H1 (cell line): ENCODE data around the gene TGM5. TPM values are rescaled to one million over a fixed set of nuclear protein-coding genes. Genes with fewer than 3 reads are reported as not detected.

Experiments used
- CTCF ChIA-PET: fragments of 300-600 bp; sonication (Branson Sonifier 250); formaldehyde crosslinking; loops from one replicate; lab custom pipeline; 2021; ENCODE audit not compliant: partially characterized antibody; lab: Charles Lee
- POLR2A ChIA-PET: fragments of 300-600 bp; sonication (Branson Sonifier 250); formaldehyde crosslinking; loops from one replicate; lab custom pipeline; 2021; ENCODE audit warnings: inconsistent platforms; ENCODE audit not compliant: partially characterized antibody; lab: Charles Lee
- DNase-seq, 2 experiments: peaks; one replicate each; pipeline versions ENCODE4 v3.0.0 to v3.0.0-alpha.2; 2010 to 2022; ENCODE audit warnings: low spot score in 2 of 2, low read depth in 1 of 2, mixed read lengths in 1 of 2
- FAIRE-seq: peaks from 2 replicates; lab custom pipeline; 2011; peaks lifted over from hg19 to GRCh38; lab: Jason Lieb, UNC
- H2AFZ ChIP-seq: 2 replicates; pipeline ENCODE4 v1.8.1; 2012; ENCODE audit warnings: low read length, inconsistent platforms
- H2AK5ac ChIP-seq: 2 replicates; pipeline ENCODE4 v1.6.1; 2013; ENCODE audit warnings: low read depth, low read length
- H2BK120ac ChIP-seq: replicated peaks from 2 replicates; pipeline ENCODE3; 2013; ENCODE audit warnings: low read depth, low read length, inconsistent platforms
- H2BK12ac ChIP-seq: 2 replicates; pipeline ENCODE4 v1.6.1; 2013; ENCODE audit warnings: low read depth, low read length
- H2BK15ac ChIP-seq: 2 replicates; pipeline ENCODE4 v1.6.1; 2013; ENCODE audit warnings: low read length
- H2BK20ac ChIP-seq: 2 replicates; pipeline ENCODE4 v1.6.1; 2013; ENCODE audit warnings: low read length
- H2BK5ac ChIP-seq: 2 replicates; pipeline ENCODE4 v1.6.1; 2013; ENCODE audit warnings: low read depth, low read length
- H3K14ac ChIP-seq: 2 replicates; pipeline ENCODE4 v1.6.1; 2013; ENCODE audit warnings: inconsistent platforms; ENCODE audit not compliant: insufficient read length
- H3K18ac ChIP-seq: 2 replicates; pipeline ENCODE4 v1.6.1; 2013; ENCODE audit warnings: low read length; ENCODE audit errors: extremely low read depth
- H3K23ac ChIP-seq: 2 replicates; pipeline ENCODE4 v1.6.1; 2013; ENCODE audit warnings: inconsistent platforms; ENCODE audit not compliant: insufficient read length
- H3K23me2 ChIP-seq: 2 replicates; pipeline ENCODE4 v1.6.1; 2013; ENCODE audit warnings: low read depth, low read length
- H3K27ac ChIP-seq: 2 replicates; pipeline ENCODE4 v1.6.1; 2011; ENCODE audit warnings: low read depth, low read length, inconsistent platforms
- H3K27me3 ChIP-seq, 4 experiments: replicated peaks in 1 of 4; 1 replicate in 1 of 4; 2 replicates in 3 of 4; pipeline versions ENCODE4 v1.6.1 to v1.8.1; 2011 to 2013; ENCODE audit warnings: low read length in 3 of 4, mild to moderate bottlenecking in 3 of 4, inconsistent platforms in 2 of 4, mixed read lengths in 2 of 4, moderate library complexity in 1 of 4; ENCODE audit not compliant: control insufficient read depth in 3 of 4, insufficient read depth in 3 of 4; ENCODE audit errors: extremely low read depth in 1 of 4
- H3K36me3 ChIP-seq, 4 experiments: 2 replicates each; pipeline versions ENCODE4 v1.6.1 to v1.8.1; 2011 to 2013; ENCODE audit warnings: mild to moderate bottlenecking in 4 of 4, low read length in 3 of 4, moderate library complexity in 2 of 4, control low read depth in 1 of 4, inconsistent platforms in 1 of 4; ENCODE audit not compliant: insufficient read depth in 4 of 4, control insufficient read depth in 2 of 4
- H3K4ac ChIP-seq: replicated peaks from 2 replicates; pipeline ENCODE3; 2013; ENCODE audit warnings: low read length, low read depth, mixed read lengths, inconsistent platforms; ENCODE audit not compliant: insufficient read length
- H3K4me1 ChIP-seq, 4 experiments: replicated peaks in 1 of 4; 1 replicate in 1 of 4; 2 replicates in 3 of 4; pipeline versions ENCODE4 v1.6.1 to v1.8.1; 2011 to 2013; ENCODE audit warnings: low read length in 3 of 4, inconsistent platforms in 2 of 4, mixed read lengths in 1 of 4; ENCODE audit not compliant: insufficient read depth in 4 of 4, control insufficient read depth in 3 of 4
- H3K4me2 ChIP-seq, 2 experiments: 2 replicates each; pipeline versions ENCODE4 v1.6.1 to v1.8.1; 2011 to 2013; ENCODE audit warnings: low read depth in 2 of 2, low read length in 2 of 2, control low read depth in 1 of 2, inconsistent platforms in 1 of 2, mild to moderate bottlenecking in 1 of 2; ENCODE audit not compliant: insufficient read depth in 1 of 2
- H3K4me3 ChIP-seq, 4 experiments: fragments of 200-600, 300-600 bp in 1 of 4; sonication (generic), shearing (Covaris generic), sonication (Bioruptor Twin) in 1 of 4; 2 replicates each; pipeline versions ENCODE4 v1.5.1 to v1.8.1; 2011 to 2016; ENCODE audit warnings: low read length in 4 of 4, low read depth in 3 of 4, control low read depth in 2 of 4, inconsistent platforms in 2 of 4, mild to moderate bottlenecking in 2 of 4, mixed read lengths in 1 of 4, moderate library complexity in 1 of 4; ENCODE audit not compliant: insufficient read depth in 2 of 4; ENCODE audit errors: extremely low read depth in 1 of 4
- H3K56ac ChIP-seq: replicated peaks from 2 replicates; pipeline ENCODE3; 2013; ENCODE audit warnings: low read depth, mild to moderate bottlenecking, mixed read lengths, low read length, inconsistent platforms; ENCODE audit not compliant: insufficient read length
- H3K79me1 ChIP-seq: 2 replicates; pipeline ENCODE4 v1.6.1; 2013; ENCODE audit warnings: low read depth, low read length, control low read depth
- H3K79me2 ChIP-seq, 2 experiments: 2 replicates each; pipeline versions ENCODE4 v1.6.1 to v1.8.1; 2012 to 2013; ENCODE audit warnings: low read length in 2 of 2, mild to moderate bottlenecking in 2 of 2, inconsistent platforms in 1 of 2; ENCODE audit not compliant: insufficient read depth in 2 of 2, control insufficient read depth in 1 of 2
- H3K9ac ChIP-seq, 4 experiments: replicated peaks in 1 of 4; 1 replicate in 1 of 4; 2 replicates in 3 of 4; pipeline versions ENCODE4 v1.6.1 to v1.8.1; 2011 to 2013; ENCODE audit warnings: low read depth in 3 of 4, low read length in 3 of 4, control low read depth in 2 of 4, mild to moderate bottlenecking in 2 of 4, moderate library complexity in 2 of 4, inconsistent platforms in 1 of 4; ENCODE audit errors: extremely low read depth in 1 of 4
- H3K9me3 ChIP-seq, 2 experiments: 2 replicates each; pipeline versions ENCODE4 v1.6.1 to v1.8.1; 2012 to 2013; ENCODE audit warnings: mild to moderate bottlenecking in 2 of 2, moderate library complexity in 2 of 2, control low read depth in 1 of 2, inconsistent platforms in 1 of 2, low read depth in 1 of 2, low read length in 1 of 2, mixed read lengths in 1 of 2; ENCODE audit not compliant: insufficient read depth in 2 of 2
- H4K20me1 ChIP-seq, 2 experiments: replicated peaks in 1 of 2; 2 replicates each; pipeline versions ENCODE3 to v1.8.1; 2011 to 2013; ENCODE audit warnings: inconsistent platforms in 2 of 2, low read length in 2 of 2, mild to moderate bottlenecking in 1 of 2; ENCODE audit not compliant: insufficient read depth in 2 of 2, control insufficient read depth in 1 of 2
- H4K5ac ChIP-seq: 2 replicates; pipeline ENCODE4 v1.6.1; 2013; ENCODE audit warnings: low read length, low read depth, mixed read lengths, inconsistent platforms; ENCODE audit not compliant: insufficient read length
- H4K8ac ChIP-seq: 2 replicates; pipeline ENCODE4 v1.8.0; 2013; ENCODE audit warnings: mild to moderate bottlenecking, moderate library complexity, low read length, inconsistent platforms; ENCODE audit not compliant: insufficient read depth; ENCODE audit errors: extremely low read depth
- H4K91ac ChIP-seq: replicated peaks from 2 replicates; pipeline ENCODE3; 2013; ENCODE audit warnings: low read length, mixed read lengths, inconsistent platforms; ENCODE audit not compliant: insufficient read length
- RNF2 ChIP-seq: fragments of 200-900, 300-1000 bp; sonication (generic); IDR thresholded peaks from 2 replicates; pipeline ENCODE4 v1.7.1; 2016; ENCODE audit warnings: borderline replicate concordance, low read depth, mild to moderate bottlenecking, antibody characterized with exemption, low read length; ENCODE audit not compliant: poor library complexity, severe bottlenecking; ENCODE audit errors: missing control alignments
- SUZ12 ChIP-seq: fragments of 200-600 bp; sonication (generic); IDR thresholded peaks from 2 replicates; pipeline ENCODE4 v1.6.1; 2012; ENCODE audit warnings: mild to moderate bottlenecking, inconsistent platforms, low read length, moderate library complexity, mixed read lengths
- USF2 ChIP-seq: IDR thresholded peaks from 2 replicates; pipeline ENCODE4 v1.6.1; 2011; ENCODE audit warnings: low read length, improper control_type of control experiment
- WGBS, 2 experiments: shearing (Covaris generic) in 1 of 2; methylation state at CpG; one replicate each; pipeline versions ENCODE4 v1.1.6 to v1.1.7; 2013 to 2015; ENCODE audit warnings: low lambda C conversion rate in 2 of 2, mixed read lengths in 2 of 2, inconsistent platforms in 1 of 2, low coverage in 1 of 2, missing lambda C conversion rate in 1 of 2; ENCODE audit not compliant: insufficient replicate concordance in 2 of 2, insufficient coverage in 1 of 2, insufficient read length in 1 of 2; ENCODE audit errors: extremely low coverage in 1 of 2, missing lambda C conversion rate in 1 of 2; 5-methylcytosine and 5-hydroxymethylcytosine counted together
- polyA plus RNA-seq, 7 experiments: library from polyadenylated mRNA; depleted of rRNA in 3 of 7; stranded (reverse) in 5 of 7; unstranded in 2 of 7; fragments of >200 nt in 5 of 7; fragments of 200-250 nt in 2 of 7; gene quantifications; 1 replicate in 5 of 7; 2 replicates in 1 of 7; 4 replicates in 1 of 7; pipeline versions ENCODE4 v1.2.1 to v1.2.3, GENCODE V29; 2011 to 2013; ENCODE audit warnings: missing spikeins in 2 of 7, mixed read lengths in 2 of 7
- total RNA-seq: library from RNA; stranded (reverse); fragmentation: NEBNext Ultra II Directional; extraction: Animal tissue kit (Norgen Biotek cat#: 25700); gene quantifications from 2 replicates; pipeline ENCODE4 v1.2.1, GENCODE V29; 2021

TGM5 gene
- total and polyA plus RNA-seq, 2 of the 8 experiments (the other 6 are each of a cell fraction or from before 2014, with no cell fraction given), result not detected

- Histone ChIP-seq H2BK20ac (no peak overlapping the region), H2BK120ac (no peak overlapping the region), H2BK5ac (no peak overlapping the region), H3K18ac (no peak overlapping the region), H2BK15ac (no peak overlapping the region), H2AK5ac (no peak overlapping the region), H3K9ac (no peak overlapping the region), H3K14ac (no peak overlapping the region), H3K23me2 (no peaks in the 10 kb centered on the region), H3K27ac (no peak overlapping the region), H3K27me3 (peaks cover 0 to 2% (median 0%) of the 10 kb centered on the region in 4 experiments; a peak in 2 of 7 replicates), H3K36me3 (no peaks in the 10 kb centered on the region), H3K23ac (no peak overlapping the region), H3K4me1 (peaks cover 0 to 3% (median 1%) of the 10 kb centered on the region in 4 experiments; a peak in 3 of 7 replicates), H3K79me2 (no peaks in the 10 kb centered on the region), H3K56ac (no peak overlapping the region), H4K91ac (no peak overlapping the region), H3K4me2 (no peak overlapping the region), H4K5ac (no peak overlapping the region), H4K20me1 (no peaks in the 10 kb centered on the region), H4K8ac (no peak overlapping the region), H3K4ac (no peak overlapping the region), H3K79me1 (no peaks in the 10 kb centered on the region; the same call in 1 of the 2 replicates), H3K9me3 (no peaks in the 10 kb centered on the region), H3K4me3 (no peak overlapping the region), H2BK12ac (no peak overlapping the region), H2AFZ (peak overlapping the region; percentile 48; the same call in 1 of the 2 replicates)
- 72% methylated on average over 8 of the region's 8 CpGs; no CpG with 5 or more reads in 1 of the 2 experiments for WGBS, 2 experiments
- ChIA-PET CTCF (interaction anchor here (1.1 to 9.6 kb wide), 7 partner anchors 8 to 79 kb away, joined by 3 to 109 read pairs (median 14); no protein-coding TSS in a partner anchor), POLR2A (interaction anchor here (0.9 kb wide), 1 partner anchor 17 kb away, joined by 4 read pairs; no protein-coding TSS in a partner anchor)
- DNase-seq (no peak), FAIRE-seq (no peak)
- no peak for TF ChIP-seq SUZ12
- TF ChIP-seq USF2, result 0 out of 2 replicates have a peak, but pooled peaks have one; percentile 9
- no peak for TF ChIP-seq RNF2
Observed at GRCh38 chr15:43214169-43214568, 52.6 kb downstream of the TGM5 start.
